Transverse colon (tissue), 3 donors: Measurements from ENCODE around the gene NUMB.

Source experiments
- CTCF ChIP-seq, 5 experiments: fragments of 200-600 bp in 3 of 5; fragments of 450-650 bp in 2 of 5; sonication (generic) in 3 of 5; IDR thresholded peaks; 1 replicate in 2 of 5; 2 replicates in 3 of 5; pipeline ENCODE4 v1.5.1; 2016 to 2017; ENCODE audit warnings: antibody characterized with exemption in 5 of 5, inconsistent platforms in 3 of 5, mild to moderate bottlenecking in 2 of 5, moderate library complexity in 1 of 5
- EP300 ChIP-seq: sonication (generic); formaldehyde crosslinking; IDR thresholded peaks from one replicate; pipeline ENCODE4 v1.6.1; 2017; ENCODE audit warnings: antibody characterized with exemption, low read depth

- TF ChIP-seq CTCF (IDR thresholded peaks at IDR 0.05) = no peak
- TF ChIP-seq EP300 = no peak
Observed at GRCh38 chr14:73293782-73294781, 164.3 kb downstream of the NUMB start.
